ENCODE measurements around the gene SART3.

The SART3 gene, protein sequence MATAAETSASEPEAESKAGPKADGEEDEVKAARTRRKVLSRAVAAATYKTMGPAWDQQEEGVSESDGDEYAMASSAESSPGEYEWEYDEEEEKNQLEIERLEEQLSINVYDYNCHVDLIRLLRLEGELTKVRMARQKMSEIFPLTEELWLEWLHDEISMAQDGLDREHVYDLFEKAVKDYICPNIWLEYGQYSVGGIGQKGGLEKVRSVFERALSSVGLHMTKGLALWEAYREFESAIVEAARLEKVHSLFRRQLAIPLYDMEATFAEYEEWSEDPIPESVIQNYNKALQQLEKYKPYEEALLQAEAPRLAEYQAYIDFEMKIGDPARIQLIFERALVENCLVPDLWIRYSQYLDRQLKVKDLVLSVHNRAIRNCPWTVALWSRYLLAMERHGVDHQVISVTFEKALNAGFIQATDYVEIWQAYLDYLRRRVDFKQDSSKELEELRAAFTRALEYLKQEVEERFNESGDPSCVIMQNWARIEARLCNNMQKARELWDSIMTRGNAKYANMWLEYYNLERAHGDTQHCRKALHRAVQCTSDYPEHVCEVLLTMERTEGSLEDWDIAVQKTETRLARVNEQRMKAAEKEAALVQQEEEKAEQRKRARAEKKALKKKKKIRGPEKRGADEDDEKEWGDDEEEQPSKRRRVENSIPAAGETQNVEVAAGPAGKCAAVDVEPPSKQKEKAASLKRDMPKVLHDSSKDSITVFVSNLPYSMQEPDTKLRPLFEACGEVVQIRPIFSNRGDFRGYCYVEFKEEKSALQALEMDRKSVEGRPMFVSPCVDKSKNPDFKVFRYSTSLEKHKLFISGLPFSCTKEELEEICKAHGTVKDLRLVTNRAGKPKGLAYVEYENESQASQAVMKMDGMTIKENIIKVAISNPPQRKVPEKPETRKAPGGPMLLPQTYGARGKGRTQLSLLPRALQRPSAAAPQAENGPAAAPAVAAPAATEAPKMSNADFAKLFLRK

DNA sequence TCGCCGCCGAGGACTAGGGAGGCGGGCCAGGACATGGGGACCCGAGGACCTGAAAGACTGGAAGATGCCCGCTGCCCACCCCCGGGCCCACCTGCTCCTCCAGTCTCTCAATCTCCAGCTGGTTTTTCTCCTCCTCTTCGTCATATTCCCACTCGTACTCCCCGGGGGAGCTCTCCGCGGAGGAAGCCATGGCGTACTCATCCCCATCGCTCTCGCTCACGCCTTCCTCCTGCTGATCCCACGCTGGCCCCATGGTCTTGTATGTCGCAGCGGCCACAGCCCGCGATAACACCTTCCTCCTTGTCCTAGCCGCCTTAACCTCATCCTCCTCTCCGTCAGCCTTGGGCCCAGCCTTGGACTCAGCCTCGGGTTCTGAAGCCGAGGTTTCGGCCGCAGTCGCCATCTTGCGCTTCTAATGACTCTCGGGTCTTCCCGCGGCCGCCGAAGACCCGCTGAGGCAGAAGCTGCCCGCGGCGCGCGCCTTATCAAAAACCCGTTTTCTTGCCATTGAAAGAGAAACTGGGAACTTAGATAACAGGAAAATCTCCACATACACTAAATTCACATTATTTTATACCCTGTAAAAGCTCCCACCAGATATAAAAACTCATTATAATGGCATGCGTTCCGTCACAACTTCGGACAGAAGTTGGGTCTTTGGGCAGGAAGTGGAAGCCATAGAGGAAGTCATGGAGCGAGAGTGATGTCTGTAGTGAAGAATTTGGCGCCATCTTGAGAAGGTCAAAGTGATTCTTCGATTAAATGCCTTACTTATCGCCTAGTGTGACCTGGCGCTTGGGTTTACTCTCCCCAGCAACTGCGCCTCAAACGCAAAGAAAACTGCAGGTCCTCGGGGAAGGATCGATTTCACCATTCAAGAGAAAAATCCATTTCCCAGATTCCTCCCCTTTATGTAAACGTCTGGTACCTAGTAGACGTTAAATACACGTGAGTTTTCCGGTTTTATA lies at the start of gene SART3:
SART3 (minus strand) TSS at position 422 of the 968 bp plus-strand sequence; CDS start at position 403, 19 bp downstream.
- peak; percentile 96 for DNase-seq

- DNase-seq: no peak
Measured at GRCh38 chr12:108610336-108610815, 49.4 kb upstream of the SART3 start.

DNA sequence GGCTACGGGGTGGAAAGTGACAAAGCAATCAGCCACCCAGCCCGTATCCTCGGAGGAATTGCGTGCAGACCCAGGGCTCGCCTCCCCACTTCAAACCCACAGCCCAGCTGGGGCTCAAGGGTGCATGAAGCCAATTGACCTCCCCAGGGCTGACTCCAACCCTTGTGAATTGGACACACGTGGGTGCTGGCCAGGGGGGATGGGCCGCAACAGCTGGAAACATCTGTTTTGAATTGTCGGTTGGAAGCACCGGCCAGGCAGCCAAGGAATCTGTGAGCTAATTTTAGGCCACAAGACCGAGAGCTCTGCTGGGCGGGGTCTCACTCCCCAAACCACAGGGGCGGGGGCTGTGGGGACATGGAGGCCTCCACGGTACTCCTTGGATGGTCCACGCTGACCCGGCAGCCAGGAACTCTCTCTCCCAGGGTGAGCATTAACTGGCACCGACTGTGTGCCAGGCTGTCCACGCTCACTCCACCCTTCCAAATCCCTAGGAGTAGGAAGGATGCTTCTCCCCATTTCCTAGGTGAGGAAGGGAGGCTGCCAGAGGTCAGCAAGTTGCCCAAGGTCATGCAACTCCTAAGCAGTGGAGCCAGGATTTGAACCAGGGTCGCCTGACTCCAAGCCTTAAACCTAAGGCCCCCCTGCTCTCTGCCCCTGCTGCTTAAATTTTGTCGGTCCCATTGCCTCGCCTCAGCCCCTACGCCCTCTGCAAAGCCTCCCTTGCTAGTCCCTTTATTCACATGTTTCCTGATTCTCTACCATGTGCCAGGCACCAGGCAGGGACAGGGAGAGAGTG lies 48.8 kb upstream of the SART3 start:
- DNase-seq: no peak

DNA sequence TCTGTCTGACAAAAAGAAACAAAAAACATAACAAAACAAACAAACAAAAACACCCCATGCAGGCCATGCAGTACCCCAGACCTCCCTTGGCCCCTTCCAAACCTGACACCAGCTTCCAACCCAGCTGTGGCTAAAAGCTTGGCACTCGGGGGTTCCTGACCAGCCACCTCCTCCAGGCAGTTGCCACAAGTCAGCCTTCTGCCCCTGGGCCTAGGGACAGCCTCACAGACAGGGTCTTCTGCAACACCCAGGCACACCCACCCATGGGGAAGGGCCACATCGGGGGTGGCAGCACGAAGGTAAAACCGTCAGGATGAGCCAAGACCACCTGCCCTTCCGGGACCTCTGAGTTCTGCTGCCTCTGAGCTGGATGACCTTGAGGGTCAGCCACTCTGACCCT lies 47.6 kb upstream of the SART3 start:
- DNase-seq: no peak

- DNase-seq: no peak
Measured at GRCh38 chr12:108607981-108608600, 47.1 kb upstream of the SART3 start.

DNA sequence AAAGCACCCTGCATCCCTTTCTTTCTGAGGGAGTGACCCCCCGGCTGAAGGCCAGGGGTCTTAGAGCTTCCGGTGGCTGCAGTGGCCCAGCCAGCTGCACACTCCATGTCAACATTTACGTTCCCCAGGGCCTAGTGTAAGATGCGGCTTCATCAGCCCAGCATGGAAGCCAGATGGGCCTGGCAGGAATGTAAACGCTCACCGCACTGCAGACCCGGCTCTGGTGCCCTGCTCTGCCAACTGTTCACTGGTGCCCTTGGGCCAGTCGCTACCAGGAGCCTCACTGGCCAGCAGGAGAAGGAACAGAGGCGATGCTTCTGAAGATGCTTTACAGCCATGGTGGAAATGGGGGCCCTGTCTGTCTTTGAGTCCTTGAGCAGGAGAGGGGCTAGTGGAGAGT lies 45.5 kb upstream of the SART3 start:
- DNase-seq: peak; percentile 48

DNA sequence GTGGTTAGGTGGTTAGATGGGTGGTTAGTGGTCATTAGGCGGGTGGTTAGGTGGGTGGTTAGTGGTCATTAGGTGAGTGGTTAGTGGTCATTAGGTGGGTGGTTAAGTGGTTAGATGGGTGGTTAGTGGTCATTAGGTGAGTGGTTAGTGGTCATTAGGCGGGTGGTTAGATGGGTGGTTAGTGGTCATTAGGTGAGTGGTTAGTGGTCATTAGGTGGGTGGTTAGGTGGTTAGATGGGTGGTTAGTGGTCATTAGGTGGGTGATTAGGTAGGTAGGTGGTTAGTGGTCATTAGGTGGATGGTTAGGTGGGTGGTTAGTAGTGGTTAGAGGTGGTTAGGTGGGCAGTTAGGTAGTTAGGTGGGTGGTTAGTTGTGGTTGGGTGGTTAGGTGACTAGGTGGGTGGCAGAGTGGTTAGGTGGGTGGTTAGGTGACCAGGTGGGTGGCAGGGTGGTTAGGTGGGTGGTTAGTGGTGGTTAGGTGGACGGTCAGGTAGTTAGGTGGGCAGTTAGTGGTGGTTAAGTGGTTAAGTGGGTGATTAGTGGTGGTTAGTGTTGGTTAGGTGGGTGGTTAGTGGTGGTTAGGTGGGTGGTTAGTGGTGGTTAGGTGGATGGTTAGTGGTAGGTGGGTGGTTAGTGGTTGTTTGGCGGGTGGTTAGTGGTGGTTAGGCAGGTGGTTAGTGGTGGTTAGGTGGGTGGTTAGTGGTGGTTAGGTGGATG lies 44.9 kb upstream of the SART3 start:
- DNase-seq: no peak

GRCh38 chr12:108605000-108605689 lies 44.2 kb upstream of the SART3 start:
- no peak for DNase-seq

DNA sequence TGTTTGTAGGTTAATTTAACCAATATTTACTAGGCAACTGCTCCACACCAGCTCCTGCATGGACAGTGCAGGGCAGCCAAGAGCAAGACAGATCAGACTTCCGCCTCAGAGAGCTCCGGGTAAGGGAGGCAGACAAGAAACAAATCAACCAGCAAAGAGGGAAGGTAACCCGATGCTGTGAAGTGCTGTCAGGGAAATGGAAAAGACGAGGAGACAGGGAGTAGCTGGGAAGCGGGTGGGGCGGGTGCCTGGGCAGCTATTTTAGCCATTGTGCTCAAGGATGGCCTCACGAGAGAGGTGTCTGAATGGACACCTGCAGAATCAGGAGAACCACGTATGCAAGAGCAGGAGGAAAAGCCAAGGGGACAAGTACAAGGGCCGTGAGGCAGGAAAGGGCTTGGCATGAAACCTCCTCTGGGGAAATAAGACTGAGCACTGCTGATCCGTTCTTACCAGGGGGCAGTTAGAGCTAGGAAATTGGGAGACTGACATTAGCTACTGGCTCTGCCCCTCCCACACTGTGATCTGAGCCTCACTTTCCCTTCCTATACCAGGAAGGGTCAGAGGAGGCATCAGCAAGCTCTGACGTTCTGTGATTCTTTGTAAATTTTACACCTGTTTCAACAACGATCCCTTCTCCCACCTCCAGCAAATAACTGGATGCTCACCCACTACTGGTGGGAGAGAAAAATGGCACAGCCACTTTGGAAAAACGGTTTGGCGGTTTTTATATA lies 43.4 kb upstream of the SART3 start:
- DNase-seq: peak; percentile 53

DNA sequence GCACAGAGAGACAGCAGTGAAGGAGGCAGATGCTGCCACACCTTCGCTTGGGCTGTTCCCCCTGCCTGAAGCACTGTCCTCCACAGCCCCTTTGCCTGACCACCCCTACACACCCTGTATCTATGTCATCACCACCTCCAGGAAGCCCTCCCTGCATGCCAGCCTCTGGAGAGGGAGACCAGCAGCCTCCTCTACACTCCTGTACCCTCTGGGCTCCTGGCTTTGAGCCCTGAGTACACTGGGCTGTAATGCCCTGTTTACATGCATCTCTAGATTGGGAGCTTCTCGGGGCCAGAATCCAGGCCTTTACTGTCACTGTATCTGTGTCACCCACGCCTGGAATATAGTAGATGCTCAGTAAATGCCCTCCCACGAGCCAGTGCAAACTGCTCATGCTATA lies 42.8 kb upstream of the SART3 start:
- no peak for DNase-seq

GRCh38 chr12:108602976-108603704 lies 42.2 kb upstream of the SART3 start:
- DNase-seq: no peak

GRCh38 chr12:108602209-108602705 lies 41.3 kb upstream of the SART3 start:
- no peak for DNase-seq

DNA sequence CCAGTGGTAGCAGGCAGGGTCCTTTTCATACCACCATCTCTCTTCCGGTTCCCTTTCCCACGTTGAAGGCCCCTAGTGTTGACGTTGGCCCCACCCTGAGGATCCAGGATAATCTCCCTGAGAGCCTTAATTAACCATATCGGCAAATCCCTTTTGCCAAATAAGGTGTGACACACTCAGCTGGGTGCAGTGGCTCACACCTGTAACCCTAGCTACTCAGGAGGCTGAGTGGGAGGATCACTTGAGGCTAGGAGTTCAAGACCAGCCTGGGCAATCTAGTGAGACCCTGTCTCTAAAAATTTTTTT lies 39.7 kb upstream of the SART3 start:
- DNase-seq: no peak

- DNase-seq: no peak
Measured at GRCh38 chr12:108599948-108600701, 39.2 kb upstream of the SART3 start.

GRCh38 chr12:108599541-108599940 lies 38.6 kb upstream of the SART3 start:
- DNase-seq: no peak

DNA sequence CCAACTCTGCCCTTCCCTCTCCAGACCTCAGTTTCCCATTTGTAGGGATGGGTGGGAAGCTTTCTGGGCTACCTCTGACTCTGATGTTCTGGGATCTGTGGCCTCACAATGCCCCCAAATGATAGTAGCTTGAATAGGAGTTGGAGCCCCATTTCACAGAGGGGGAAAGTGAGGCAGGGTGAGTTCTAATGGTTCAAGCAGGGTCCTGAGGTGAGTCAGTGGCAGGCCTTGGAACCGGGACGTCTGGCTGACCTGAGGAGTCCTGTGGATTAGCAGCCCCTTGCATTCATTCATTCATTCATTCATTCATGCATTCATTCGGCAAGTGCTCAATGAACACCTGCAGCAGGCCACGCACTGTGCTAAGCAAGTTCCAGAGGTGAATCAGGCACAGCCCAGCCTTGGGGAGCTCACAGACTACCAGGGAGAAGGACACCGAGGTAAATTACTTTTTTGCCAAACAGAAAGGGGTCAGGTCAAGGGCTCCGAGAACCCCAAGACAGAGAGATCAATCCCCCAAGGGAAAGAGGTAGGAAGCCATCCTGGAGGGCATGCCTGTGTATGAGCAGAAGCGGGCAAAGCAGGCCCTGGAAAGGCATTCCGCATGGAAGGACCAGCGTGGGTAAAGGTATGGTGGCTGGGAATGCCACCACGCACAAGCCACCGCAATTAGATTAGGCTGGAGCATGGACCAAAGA lies 37.7 kb upstream of the SART3 start:
- DNase-seq: no peak

All from NCI-H2171 treated with DMSO at 0.1 percent for 48 hours (cell line).